HepG2 (cell line): ENCODE data around the gene RAC3. TPM values are rescaled to one million over a fixed set of nuclear protein-coding genes. Genes with fewer than 3 reads are reported as not detected.

ENCODE experiments used
- BRD4 ChIP-seq: sonication (generic); formaldehyde crosslinking; IDR thresholded peaks from 2 replicates; pipeline ENCODE4 v1.4.0; 2020; ENCODE audit warnings: missing genetic modification reagents
- CREB3 ChIP-seq: sonication (generic); formaldehyde crosslinking; IDR thresholded peaks from 2 replicates; pipeline ENCODE4 v1.5.0; 2020; ENCODE audit warnings: missing genetic modification reagents
- DPF2 ChIP-seq: sonication (generic); formaldehyde crosslinking; IDR thresholded peaks from 2 replicates; pipeline ENCODE4 v1.4.0; 2020; ENCODE audit warnings: mild to moderate bottlenecking, low read depth, missing genetic modification reagents, borderline replicate concordance
- GRHL1 ChIP-seq: sonication (generic); formaldehyde crosslinking; conservative IDR thresholded peaks from 2 replicates; pipeline ENCODE4 v1.8.0; 2022; ENCODE audit warnings: missing genetic modification reagents
- HNF1B ChIP-seq: sonication (generic); formaldehyde crosslinking; IDR thresholded peaks from 2 replicates; pipeline ENCODE4 v1.5.1; 2020; ENCODE audit warnings: mild to moderate bottlenecking, moderate library complexity, missing genetic modification reagents
- JUNB ChIP-seq: sonication (generic); formaldehyde crosslinking; IDR thresholded peaks from 2 replicates; pipeline ENCODE4 v1.8.0; 2022; ENCODE audit warnings: missing genetic modification reagents, mild to moderate bottlenecking, borderline replicate concordance
- MIXL1 ChIP-seq: IDR thresholded peaks from 2 replicates; pipeline ENCODE4 v1.6.1; 2016
- MLXIP ChIP-seq: sonication (generic); formaldehyde crosslinking; IDR thresholded peaks from 2 replicates; pipeline ENCODE4 v1.9.0; 2021; ENCODE audit warnings: missing genetic modification reagents, borderline replicate concordance
- NBN ChIP-seq: fragments of 450-650 bp; conservative IDR thresholded peaks from 2 replicates; pipeline ENCODE4 v1.6.1; 2017
- NFYB ChIP-seq: sonication (generic); formaldehyde crosslinking; IDR thresholded peaks from 2 replicates; pipeline ENCODE4 v1.4.0; 2020; ENCODE audit warnings: missing genetic modification reagents
- NRL ChIP-seq: sonication (generic); formaldehyde crosslinking; IDR thresholded peaks from 2 replicates; pipeline ENCODE4 v1.5.0; 2020; ENCODE audit warnings: missing genetic modification reagents, mild to moderate bottlenecking, moderate library complexity, borderline replicate concordance
- RXRA ChIP-seq: sonication (generic); formaldehyde crosslinking; IDR thresholded peaks from 2 replicates; pipeline ENCODE4 v1.5.1; 2020; ENCODE audit warnings: missing genetic modification reagents
- SMARCC2 ChIP-seq: fragments of 450-650 bp; IDR thresholded peaks from 2 replicates; pipeline ENCODE4 v1.6.1; 2017; ENCODE audit warnings: antibody characterized with exemption, mild to moderate bottlenecking
- TOE1 ChIP-seq: sonication (generic); formaldehyde crosslinking; IDR thresholded peaks from 2 replicates; pipeline ENCODE4 v1.4.0; 2020; ENCODE audit warnings: mild to moderate bottlenecking, missing genetic modification reagents
- ZBTB4 ChIP-seq: sonication (generic); formaldehyde crosslinking; IDR thresholded peaks from 2 replicates; pipeline ENCODE4 v1.4.0; 2020; ENCODE audit warnings: missing genetic modification reagents, mild to moderate bottlenecking, borderline replicate concordance
- ZNF251 ChIP-seq: sonication (generic); formaldehyde crosslinking; IDR thresholded peaks from 2 replicates; pipeline ENCODE4 v1.9.0; 2021; ENCODE audit warnings: mild to moderate bottlenecking, missing genetic modification reagents
- ZNF430 ChIP-seq: sonication (generic); formaldehyde crosslinking; IDR thresholded peaks from 2 replicates; pipeline ENCODE4 v1.9.0; 2021; ENCODE audit warnings: mild to moderate bottlenecking, missing genetic modification reagents
- ZNF562 ChIP-seq: sonication (generic); formaldehyde crosslinking; IDR thresholded peaks from 2 replicates; pipeline ENCODE4 v1.8.0; 2022; ENCODE audit warnings: missing genetic modification reagents, borderline replicate concordance
- ZNF577 ChIP-seq: sonication (generic); formaldehyde crosslinking; IDR thresholded peaks from 2 replicates; pipeline ENCODE4 v1.4.0; 2020; ENCODE audit warnings: mild to moderate bottlenecking, low read depth, missing genetic modification reagents, borderline replicate concordance
- ZNF720 ChIP-seq: sonication (generic); formaldehyde crosslinking; IDR thresholded peaks from 2 replicates; pipeline ENCODE4 v1.4.0; 2020; ENCODE audit warnings: missing genetic modification reagents
- polyA plus RNA-seq, 8 experiments: library from polyadenylated mRNA; depleted of rRNA in 3 of 8; stranded (reverse) in 7 of 8; unstranded in 1 of 8; fragments of >200 nt; fragmentation: Illumina TruSeq in 4 of 8; extraction: Trizol in 4 of 8; gene quantifications; 2 replicates each; pipeline versions ENCODE4 v1.2.1 to v1.2.3, GENCODE V29; 2011 to 2016; ENCODE audit warnings: low read depth in 4 of 8, missing spikeins in 1 of 8, mixed read lengths in 1 of 8; ENCODE audit not compliant: insufficient read depth in 1 of 8
- total RNA-seq, 5 experiments: library from RNA; depleted of rRNA; stranded (reverse); fragments of >200 nt; fragmentation: Illumina TruSeq; extraction: Trizol; gene quantifications; 2 replicates each; pipeline ENCODE4 v1.2.3, GENCODE V29; 2016; ENCODE audit warnings: low read depth in 1 of 5

RAC3 gene
- total and polyA plus RNA-seq, 2 of the 13 experiments (the other 11 are each of a cell fraction or from before 2014, with no cell fraction given) = 10.5 to 21.3 TPM

- no peak for TF ChIP-seq ZNF577 (CRISPR knock-in tag)
- TF ChIP-seq HNF1B (CRISPR knock-in tag) = no peak
- TF ChIP-seq NFYB (CRISPR knock-in tag) = no peak
- TF ChIP-seq GRHL1 (CRISPR knock-in tag) = no peak
- no peak for TF ChIP-seq NRL (CRISPR knock-in tag)
- TF ChIP-seq RXRA = peak; percentile 24
- no peak for TF ChIP-seq DPF2 (CRISPR knock-in tag)
- TF ChIP-seq CREB3 (CRISPR knock-in tag) = no peak
- TF ChIP-seq ZNF720 (CRISPR knock-in tag) = no peak
- TF ChIP-seq BRD4 = no peak
- TF ChIP-seq ZNF562 (CRISPR knock-in tag) = no peak
- no peak for TF ChIP-seq NBN
- no peak for TF ChIP-seq JUNB
- TF ChIP-seq MIXL1 (CRISPR knock-in tag) = no peak
- TF ChIP-seq MLXIP (CRISPR knock-in tag) = no peak
- no peak for TF ChIP-seq ZNF251 (CRISPR knock-in tag)
- TF ChIP-seq SMARCC2 = no peak
- peak; percentile 19; the same call in 1 of the 2 replicates for TF ChIP-seq ZNF430 (CRISPR knock-in tag)
- no peak for TF ChIP-seq TOE1
- peak; percentile 94 for TF ChIP-seq ZBTB4 (CRISPR knock-in tag)
Measured at GRCh38 chr17:81996757-81997441, 34.6 kb upstream of the RAC3 start (continued).
